Subcutaneous abdominal adipose tissue (tissue), 5 donors: ENCODE measurements around the gene CD63.

ENCODE experiments used
- H3K27ac ChIP-seq: one replicate; pipeline ENCODE4 v1.7.0; 2013; ENCODE audit warnings: low read depth, mild to moderate bottlenecking, inconsistent platforms, low read length, moderate library complexity
- H3K27me3 ChIP-seq, 5 donors: one replicate each; pipeline ENCODE4 v1.7.0; 2013; ENCODE audit warnings: low read length in 5 of 5, inconsistent platforms in 1 of 5; ENCODE audit not compliant: control insufficient read depth in 5 of 5, insufficient read depth in 4 of 5
- H3K36me3 ChIP-seq, 5 donors: one replicate each; pipeline ENCODE4 v1.7.0; 2013; ENCODE audit warnings: low read length in 5 of 5; ENCODE audit not compliant: control insufficient read depth in 5 of 5, insufficient read depth in 5 of 5
- H3K4me1 ChIP-seq, 5 donors: one replicate each; pipeline ENCODE4 v1.7.0; 2013; ENCODE audit warnings: low read length in 5 of 5, mild to moderate bottlenecking in 3 of 5, moderate library complexity in 1 of 5; ENCODE audit not compliant: control insufficient read depth in 5 of 5, insufficient read depth in 5 of 5
- H3K4me3 ChIP-seq, 5 donors: one replicate each; pipeline ENCODE4 v1.7.0; 2013; ENCODE audit warnings: low read length in 5 of 5, low read depth in 1 of 5
- H3K9ac ChIP-seq, 5 donors: one replicate each; pipeline ENCODE4 v1.7.0; 2013; ENCODE audit warnings: low read length in 5 of 5, mild to moderate bottlenecking in 4 of 5, moderate library complexity in 3 of 5
- H3K9me3 ChIP-seq, 5 donors: one replicate each; pipeline ENCODE4 v1.7.0; 2013; ENCODE audit warnings: low read length in 5 of 5; ENCODE audit not compliant: control insufficient read depth in 5 of 5
- donor health status: healthy.
- donor health status: healthy.
- donor health status: healthy.
- donor health status: healthy.
- donor health status: healthy.

CD63 gene

DNA sequence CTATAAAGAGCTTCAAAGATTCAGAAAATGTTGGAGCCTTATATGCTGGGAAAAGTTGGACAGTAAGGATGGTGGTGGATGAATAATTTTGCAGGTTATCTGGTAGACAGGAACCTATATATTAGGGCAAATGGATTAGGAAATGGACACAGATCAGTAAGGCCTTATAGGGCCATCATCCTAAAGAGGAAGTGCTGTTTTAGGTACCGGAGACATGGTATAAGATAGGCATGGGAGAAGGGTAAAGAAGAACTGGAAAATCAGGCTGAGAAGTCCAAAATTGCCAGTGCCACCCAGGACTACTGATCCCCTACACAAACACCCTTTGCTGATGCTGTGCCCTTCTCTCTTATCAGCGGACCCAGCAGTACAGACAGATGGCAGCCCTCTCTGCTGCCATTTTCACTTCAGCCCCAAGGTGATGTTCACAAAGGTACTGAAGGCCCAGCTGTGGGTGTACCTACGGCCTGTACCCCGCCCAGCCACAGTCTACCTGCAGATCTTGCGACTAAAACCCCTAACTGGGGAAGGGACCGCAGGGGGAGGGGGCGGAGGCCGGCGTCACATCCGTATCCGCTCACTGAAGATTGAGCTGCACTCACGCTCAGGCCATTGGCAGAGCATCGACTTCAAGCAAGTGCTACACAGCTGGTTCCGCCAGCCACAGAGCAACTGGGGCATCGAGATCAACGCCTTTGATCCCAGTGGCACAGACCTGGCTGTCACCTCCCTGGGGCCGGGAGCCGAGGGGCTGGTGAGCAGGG is 19.6 kb upstream of the CD63 start:
- H3K9me3 ChIP-seq = no peaks in the 10 kb centered on the region

DNA sequence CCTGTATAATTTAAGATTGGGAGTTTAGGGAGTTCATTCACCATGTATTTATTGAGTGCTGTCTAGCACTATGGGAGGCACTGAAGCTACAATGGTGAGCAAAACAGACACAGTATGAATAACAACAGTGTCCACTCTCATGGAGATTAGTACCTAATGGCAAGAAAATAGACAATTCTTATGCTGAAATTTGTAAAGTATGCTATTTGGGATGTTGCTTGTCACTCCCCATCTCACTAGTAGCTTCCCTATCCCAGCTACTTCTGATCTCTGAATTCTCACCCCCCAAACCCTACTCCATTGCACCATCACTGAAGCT is 18.1 kb upstream of the CD63 start:
- H3K27ac ChIP-seq = no peak overlapping the region
- H3K9ac ChIP-seq = no peak overlapping the region
- H3K4me1 ChIP-seq = peaks cover 2 to 27% (median 20%) of the 10 kb centered on the region in 5 donors

More for the DNA sequence above, 19.6 kb upstream of the CD63 start:
- Histone ChIP-seq H3K4me1 (peaks cover 0 to 21% (median 14%) of the 10 kb centered on the region in 5 donors), H3K4me3 (no peak overlapping the region), H3K27me3 (peaks cover 4 to 14% (median 9%) of the 10 kb centered on the region in 5 donors), H3K9ac (no peak overlapping the region), H3K36me3 (peaks cover 9 to 30% (median 24%) of the 10 kb centered on the region in 5 donors), H3K27ac (no peak overlapping the region)

DNA sequence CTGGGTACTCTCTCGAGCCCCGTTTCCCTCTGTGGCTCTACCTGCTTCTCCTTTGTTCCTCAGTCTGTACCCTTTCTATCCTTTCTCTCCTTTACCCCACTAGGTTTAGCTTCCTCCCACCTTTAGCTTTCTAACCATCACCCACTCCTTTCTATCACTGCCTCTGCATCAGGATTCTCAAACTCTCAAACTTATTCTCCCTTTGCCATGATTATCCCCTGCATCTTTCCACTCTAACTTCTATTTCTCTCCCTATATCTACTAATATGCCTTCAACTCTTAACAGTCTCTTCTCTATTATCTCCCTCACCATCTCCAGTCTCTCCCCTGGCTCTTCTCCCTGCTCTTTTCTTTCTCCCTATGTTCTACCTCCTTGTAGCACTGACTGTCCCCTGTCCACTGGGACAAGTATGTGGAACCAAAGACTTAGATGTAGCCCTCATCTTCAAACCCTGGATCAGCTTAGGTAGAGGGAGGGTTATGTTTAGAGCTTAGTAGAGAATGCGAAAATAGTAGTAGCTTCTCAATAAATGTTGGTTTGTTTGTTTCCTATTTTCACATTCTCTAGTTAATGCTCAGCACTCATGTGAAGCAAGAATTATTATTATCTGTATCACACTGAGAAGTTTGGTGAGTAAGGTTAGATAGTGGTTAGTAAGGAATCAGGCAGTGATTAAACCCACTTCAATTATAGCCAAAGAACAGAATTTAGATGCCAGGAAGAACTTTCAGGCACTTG is 17.5 kb upstream of the CD63 start:
- H3K4me1 ChIP-seq = peaks cover 2 to 28% (median 20%) of the 10 kb centered on the region in 5 donors
- no peaks in the 10 kb centered on the region for H3K9me3 ChIP-seq
- no peak overlapping the region for H3K27ac ChIP-seq
- H3K9ac ChIP-seq = no peak overlapping the region
- no peak overlapping the region for H3K4me3 ChIP-seq
- peaks cover 0 to 9% (median 4%) of the 10 kb centered on the region in 5 donors for H3K36me3 ChIP-seq
- peaks cover 8 to 19% (median 9%) of the 10 kb centered on the region in 5 donors for H3K27me3 ChIP-seq

More for the DNA sequence above, 18.1 kb upstream of the CD63 start:
- no peaks in the 10 kb centered on the region for H3K9me3 ChIP-seq
- H3K36me3 ChIP-seq = peaks cover 3 to 15% (median 10%) of the 10 kb centered on the region in 5 donors
- H3K27me3 ChIP-seq = peaks cover 8 to 16% (median 9%) of the 10 kb centered on the region in 5 donors
- no peak overlapping the region for H3K4me3 ChIP-seq

DNA sequence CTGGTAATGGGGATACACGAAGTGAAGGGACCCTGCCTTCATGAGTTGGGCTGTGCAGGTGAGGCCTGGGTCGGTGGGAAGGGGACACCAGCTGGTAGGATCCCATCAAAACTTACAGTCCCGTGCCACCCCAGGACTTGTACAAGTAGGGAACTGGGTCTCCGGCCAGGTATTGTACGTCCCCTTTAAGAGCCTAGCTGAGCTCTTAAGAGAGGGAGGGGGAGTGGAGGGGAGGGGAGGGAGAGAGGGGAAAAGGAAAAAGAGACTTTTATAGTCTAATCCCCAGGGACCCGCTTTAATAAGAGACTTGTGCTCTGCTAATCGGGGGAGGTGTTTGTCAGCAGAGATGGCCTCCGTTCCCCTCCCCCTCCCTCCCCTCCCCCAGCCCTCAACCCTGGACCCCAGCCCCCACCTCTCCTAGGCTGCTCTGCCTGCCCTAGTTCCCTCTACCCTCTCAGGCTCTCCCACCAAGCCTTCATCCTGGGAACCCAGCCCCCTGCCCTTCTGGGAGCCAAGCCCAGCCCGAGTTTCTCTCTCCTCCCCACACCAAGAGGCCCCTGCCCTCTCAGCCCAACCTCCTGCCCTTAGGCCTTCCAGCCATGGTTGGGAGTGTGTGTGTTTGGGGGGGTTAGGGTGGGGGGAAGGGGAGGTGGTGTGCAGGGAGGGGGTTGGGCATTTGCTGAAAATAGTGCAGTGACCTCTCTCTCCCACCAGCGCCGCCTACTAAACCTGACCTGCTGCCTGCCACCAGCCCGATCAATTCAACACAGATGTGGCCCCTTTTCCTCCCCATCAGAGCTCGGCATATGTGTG is 16.8 kb upstream of the CD63 start:
- Histone ChIP-seq H3K9ac (no peak overlapping the region), H3K9me3 (no peaks in the 10 kb centered on the region), H3K27me3 (peaks cover 8 to 19% (median 9%) of the 10 kb centered on the region in 5 donors), H3K36me3 (peaks cover 0 to 3% (median 0%) of the 10 kb centered on the region in 5 donors), H3K4me1 (peaks cover 2 to 27% (median 20%) of the 10 kb centered on the region in 5 donors), H3K27ac (no peak overlapping the region), H3K4me3 (peak overlapping the region in 3 of 5 donors; percentile 22 to 27 (median 25))

DNA sequence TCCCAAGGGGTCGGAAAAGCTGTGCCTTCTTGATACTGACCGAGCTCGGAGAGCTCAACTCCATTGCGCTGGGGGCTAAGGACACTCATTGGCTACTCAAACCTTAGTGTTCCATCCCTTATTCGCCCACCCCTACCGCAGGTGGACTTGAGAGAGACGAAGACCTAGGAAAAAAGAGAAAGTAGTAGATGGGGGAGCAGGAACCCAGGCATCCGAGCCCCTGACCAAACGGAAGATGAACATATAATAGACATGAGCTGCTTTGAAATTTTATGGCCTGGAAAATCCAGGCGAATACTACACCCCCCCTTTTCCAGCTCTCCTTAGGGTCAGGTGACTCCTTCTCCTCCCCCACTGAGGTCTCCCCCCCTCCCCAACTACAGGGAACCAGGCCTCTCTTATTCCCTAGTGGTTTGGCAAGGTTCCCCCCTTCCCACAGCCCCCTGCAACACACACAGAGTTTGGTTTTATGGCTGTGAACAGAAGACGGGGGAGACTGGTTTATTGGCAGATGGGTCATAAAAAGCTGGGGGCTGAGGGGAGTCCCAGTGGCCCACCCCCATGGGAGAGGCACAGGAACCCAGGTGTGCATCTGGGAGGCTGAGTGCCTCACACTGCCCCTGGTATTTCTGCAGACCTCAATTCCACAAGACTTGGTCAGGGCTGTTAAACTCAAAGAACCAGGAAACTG is 15.7 kb upstream of the CD63 start:
- Histone ChIP-seq H3K27ac (no peak overlapping the region), H3K27me3 (peaks cover 8 to 19% (median 9%) of the 10 kb centered on the region in 5 donors), H3K4me1 (peaks cover 2 to 27% (median 20%) of the 10 kb centered on the region in 5 donors), H3K4me3 (peak overlapping the region; percentile 16 to 75 (median 66)), H3K9me3 (no peaks in the 10 kb centered on the region), H3K9ac (no peak overlapping the region), H3K36me3 (peaks cover 0 to 3% (median 0%) of the 10 kb centered on the region in 5 donors)

DNA sequence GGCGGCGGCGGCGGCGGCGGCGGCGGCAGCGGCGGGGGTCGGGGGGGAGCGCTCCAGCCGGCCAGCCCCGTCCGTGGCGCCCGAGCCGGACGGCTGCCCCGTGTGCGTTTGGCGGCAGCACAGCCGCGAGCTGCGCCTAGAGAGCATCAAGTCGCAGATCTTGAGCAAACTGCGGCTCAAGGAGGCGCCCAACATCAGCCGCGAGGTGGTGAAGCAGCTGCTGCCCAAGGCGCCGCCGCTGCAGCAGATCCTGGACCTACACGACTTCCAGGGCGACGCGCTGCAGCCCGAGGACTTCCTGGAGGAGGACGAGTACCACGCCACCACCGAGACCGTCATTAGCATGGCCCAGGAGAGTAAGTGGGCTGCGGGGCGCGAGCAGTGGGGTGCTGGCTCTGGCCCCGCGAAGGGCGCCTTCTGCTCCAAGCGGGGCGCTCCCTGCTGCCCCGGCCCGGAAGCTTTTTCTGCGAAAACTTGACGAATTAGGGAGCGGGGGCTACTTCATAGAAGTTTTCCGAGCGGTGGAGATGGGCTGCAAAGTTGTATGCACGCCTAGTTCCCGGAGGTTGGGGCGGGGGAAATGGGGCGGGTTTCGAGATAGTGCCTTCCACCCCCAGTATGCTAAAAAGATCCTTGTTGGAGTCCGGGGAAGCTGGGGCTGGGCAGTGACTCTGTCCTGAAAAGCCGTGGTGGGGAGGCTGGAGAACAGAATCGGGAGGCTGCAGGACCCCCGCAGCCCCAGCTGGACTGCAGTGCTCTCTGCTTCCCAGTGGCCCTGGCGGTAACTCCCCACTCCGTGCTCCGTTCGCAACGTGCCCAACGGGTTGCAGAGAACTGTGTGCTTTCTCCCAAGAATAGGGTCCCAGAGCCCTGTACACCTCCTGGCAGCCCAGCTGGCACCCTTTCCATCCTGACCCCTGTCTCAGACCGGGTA is 14.9 kb upstream of the CD63 start:
- Histone ChIP-seq H3K27me3 (peaks cover 8 to 19% (median 9%) of the 10 kb centered on the region in 5 donors), H3K4me1 (peaks cover 2 to 29% (median 20%) of the 10 kb centered on the region in 5 donors), H3K36me3 (peaks cover 0 to under 1% (median 0%) of the 10 kb centered on the region in 5 donors), H3K27ac (no peak overlapping the region), H3K9ac (peak overlapping the region in 2 of 5 donors; percentile 38 to 64), H3K4me3 (peak overlapping the region; percentile 32 to 75 (median 70)), H3K9me3 (no peaks in the 10 kb centered on the region)

DNA sequence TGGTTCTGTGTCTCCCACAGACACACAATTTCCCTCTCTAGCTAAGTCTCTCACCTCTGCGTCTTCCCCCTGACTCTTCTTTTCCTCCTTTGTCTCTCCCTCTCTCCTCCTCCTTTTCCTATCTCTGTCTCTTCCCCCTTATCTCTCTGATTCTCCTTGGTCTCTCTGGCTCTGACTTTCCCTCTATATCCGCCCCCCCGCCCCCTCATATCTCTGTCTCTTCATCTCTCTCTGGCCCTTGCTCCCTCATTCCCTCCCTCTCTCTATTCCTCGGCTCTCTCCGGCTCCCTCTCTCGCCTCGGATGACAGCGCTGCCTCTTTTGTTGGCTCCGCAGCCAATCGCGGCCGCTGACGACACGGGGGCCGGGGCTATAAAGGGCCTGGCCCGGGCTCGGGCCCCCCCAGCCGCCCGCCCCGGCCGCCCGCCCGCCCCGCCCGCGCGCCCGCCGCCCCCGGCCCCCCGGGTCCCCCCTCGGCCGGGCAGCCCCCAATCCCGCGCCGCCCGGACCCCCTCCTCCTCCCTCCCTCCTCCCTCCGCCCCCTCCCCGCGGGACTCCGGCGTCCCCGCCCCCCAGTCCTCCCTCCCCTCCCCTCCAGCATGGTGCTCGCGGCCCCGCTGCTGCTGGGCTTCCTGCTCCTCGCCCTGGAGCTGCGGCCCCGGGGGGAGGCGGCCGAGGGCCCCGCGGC is 14.1 kb upstream of the CD63 start, which contains the start of gene GDF11:
TSS of gene GDF11 (plus strand) at position 404 of the 687 bp plus-strand sequence. CDS start at position 599, 195 bp downstream.
- no peaks in the 10 kb centered on the region for H3K9me3 ChIP-seq
- H3K36me3 ChIP-seq = no peaks in the 10 kb centered on the region
- H3K9ac ChIP-seq = peak within 1 kb of the TSS in 2 of 5 donors; percentile 38 to 64
- peak within 1 kb of the TSS; percentile 52 to 75 (median 70) for H3K4me3 ChIP-seq
- peaks cover 2 to 37% (median 27%) of the 10 kb centered on the region in 5 donors for H3K4me1 ChIP-seq
- no peak within 1 kb of the TSS for H3K27ac ChIP-seq
- peaks cover 8 to 19% (median 9%) of the 10 kb centered on the region in 5 donors for H3K27me3 ChIP-seq

DNA sequence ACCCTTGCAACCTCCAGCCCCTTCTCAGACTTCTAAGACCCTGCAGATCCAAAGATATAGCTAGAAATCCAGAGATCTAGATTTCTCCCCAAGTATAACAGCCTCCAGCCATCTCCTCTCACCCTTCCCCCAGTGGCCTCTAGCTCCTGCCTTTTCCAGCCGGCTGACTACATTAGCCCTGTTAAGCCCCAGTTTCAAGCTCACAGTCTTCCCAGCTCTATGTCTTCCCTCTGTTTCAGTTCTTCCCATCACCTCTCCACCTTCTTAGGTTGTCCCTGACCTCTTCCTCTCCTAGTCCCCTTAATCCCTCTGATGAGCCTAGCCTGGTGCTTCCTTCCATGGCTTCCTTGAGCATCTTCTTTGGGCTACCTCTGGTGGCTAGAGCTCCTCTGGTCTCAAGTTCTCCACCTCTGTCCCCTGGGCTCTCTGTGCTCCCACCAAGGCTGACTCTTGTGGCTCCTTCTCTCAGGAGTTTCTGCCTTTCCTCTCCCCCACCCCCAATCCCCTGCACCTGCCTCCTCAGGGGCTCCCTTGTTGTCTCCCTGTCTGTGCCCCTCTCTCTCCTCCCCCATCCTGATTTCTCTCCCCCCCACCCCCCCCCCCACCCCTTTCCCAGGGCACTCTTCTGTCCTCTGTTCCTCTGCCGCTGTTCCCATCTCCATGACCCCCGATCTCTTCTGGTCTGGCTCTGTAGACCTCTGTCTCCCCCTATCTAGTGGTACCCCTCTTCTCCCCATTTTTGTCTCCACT is 13.3 kb upstream of the CD63 start:
- H3K9ac ChIP-seq = no peak overlapping the region
- peaks cover 2 to 44% (median 35%) of the 10 kb centered on the region in 5 donors for H3K4me1 ChIP-seq
- H3K9me3 ChIP-seq = no peaks in the 10 kb centered on the region
- H3K27me3 ChIP-seq = peaks cover 8 to 19% (median 9%) of the 10 kb centered on the region in 5 donors
- no peak overlapping the region for H3K27ac ChIP-seq
- H3K4me3 ChIP-seq = peak overlapping the region in 4 of 5 donors; percentile 43 to 52 (median 47)
- H3K36me3 ChIP-seq = no peaks in the 10 kb centered on the region
